Stimulated activated CD8-positive, alpha-beta memory T cell treated with anti-CD3 and anti-CD28 coated beads, Interleukin-12 subunit alpha, Interleukin-12 subunit beta, amount 100 ng/mL, for 4 hours (primary cell): ENCODE measurements around the gene SERP2.

Experiments
- DNase-seq: peaks from one replicate; pipeline ENCODE4 v3.0.0-alpha.2; 2020; ENCODE audit warnings: low read depth

SERP2 gene

DNA sequence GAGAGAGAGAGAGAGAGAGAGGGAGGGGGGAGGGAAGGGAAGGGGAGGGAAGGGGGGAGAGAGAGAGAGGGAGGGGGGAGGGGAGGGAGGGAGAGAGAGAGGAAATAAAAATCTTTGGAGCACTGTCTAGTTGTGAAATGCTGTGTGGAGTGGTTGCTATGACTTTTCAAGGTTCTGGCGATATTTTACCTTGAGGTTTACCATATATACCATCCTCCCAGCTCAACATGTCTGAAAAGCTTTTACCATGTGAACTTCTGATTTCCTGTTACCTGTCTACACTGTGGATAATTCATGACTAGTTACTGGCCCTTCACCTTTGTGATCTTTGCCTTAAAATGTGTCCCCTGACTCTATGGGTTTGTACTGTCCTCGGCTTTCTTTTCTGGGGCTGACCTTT, 38.2 kb downstream of the SERP2 start:
- no peak for DNase-seq

DNA sequence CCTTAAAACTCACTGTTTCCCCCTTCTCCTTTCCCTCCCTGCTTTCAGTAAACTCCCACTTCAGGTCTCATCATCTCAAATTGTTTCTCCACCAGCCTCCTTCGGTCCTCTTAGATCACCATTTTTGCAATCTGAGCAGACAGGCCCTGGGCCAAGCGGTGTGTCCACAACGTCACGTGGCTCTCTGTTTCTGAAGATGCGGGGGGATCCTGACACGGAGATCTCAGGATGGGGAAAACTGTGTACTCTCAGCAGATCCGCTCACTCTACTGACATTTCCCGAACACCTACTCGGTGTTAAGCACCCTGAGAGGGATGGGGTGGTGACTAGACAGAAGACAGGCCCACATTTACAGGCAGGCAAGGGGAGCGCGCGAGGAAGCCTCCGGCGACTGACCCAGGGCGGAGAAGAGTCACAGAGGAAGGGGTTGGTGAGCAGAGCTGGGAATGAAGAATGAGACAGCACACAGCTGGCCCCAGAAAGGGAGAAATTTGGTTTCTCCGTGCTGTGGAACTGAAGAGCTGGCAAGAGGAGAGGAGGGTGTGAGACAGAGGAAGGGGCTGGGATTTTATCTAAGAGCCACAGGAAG, 38.8 kb downstream of the SERP2 start:
- no peak for DNase-seq

DNA sequence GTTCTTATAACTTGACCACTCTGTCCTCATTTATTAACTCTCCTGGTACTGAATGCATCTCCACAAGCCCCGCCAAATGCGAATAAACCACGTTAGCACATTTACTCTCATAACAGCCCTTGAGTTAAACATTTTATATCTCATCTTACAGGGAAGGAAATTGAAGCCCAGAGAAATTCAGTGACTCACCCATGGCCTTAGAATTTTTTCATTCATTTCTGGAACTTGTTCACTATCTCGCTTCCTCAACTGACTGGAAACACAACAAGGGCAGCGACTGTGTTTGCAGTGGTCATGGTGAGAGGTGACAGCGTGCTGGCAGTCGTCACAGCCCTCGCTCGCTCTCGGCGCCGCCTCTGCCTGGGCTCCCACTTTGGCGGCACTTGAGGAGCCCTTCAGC, 39.5 kb downstream of the SERP2 start:
- no peak for DNase-seq

- no peak for DNase-seq
These were observed 41.1 kb downstream of the SERP2 start for GRCh38 chr13:44414716-44415115.

- no peak for DNase-seq
These were observed 42.2 kb downstream of the SERP2 start for GRCh38 chr13:44415815-44416214.

DNA sequence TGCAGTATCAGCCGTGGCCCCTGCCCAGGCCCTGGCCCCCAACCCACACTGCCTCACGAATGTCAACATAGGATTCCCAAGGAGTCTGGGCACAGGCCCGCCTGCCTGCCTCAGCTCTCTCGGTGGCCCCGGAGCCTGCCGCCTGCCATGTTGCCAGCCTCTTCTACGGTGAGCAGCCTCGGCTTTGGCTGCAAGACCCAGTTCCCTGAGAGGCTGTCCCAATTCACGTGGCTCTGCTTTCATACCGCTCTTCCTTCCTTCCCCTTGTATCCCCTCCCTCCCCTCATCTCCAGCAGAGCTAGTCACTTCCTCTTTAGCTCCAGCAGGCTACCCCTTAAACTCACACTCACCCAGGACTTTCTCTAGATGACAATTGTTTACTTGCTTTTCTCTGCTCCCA, 42.7 kb downstream of the SERP2 start:
- no peak for DNase-seq

DNA sequence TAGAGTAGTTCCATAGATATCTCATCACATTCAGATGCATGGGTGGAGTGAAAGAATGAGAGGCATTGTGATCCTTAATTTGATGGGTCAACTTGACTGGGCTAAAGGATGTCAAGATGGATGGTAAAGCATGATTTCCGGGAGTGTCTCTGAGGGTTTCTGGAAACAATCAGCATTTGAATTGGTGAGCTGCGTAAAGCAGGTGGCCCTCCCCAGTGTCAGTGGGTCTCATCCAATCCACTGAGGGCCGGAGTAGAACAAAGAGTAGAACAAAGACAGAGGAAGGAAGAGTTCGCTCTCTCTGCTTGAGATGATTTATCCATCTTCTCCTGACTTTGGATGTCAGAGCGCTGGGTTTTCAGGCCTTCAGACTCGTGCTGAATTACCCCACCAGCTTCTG, 43.1 kb downstream of the SERP2 start:
- DNase-seq = no peak

- no peak for DNase-seq
These were observed 43.8 kb downstream of the SERP2 start for GRCh38 chr13:44417446-44417845.

- no peak for DNase-seq
These were observed 44.3 kb downstream of the SERP2 start for GRCh38 chr13:44417876-44418275.

GRCh38 chr13:44420376-44421220, 47.0 kb downstream of the SERP2 start:
- DNase-seq = no peak

DNA sequence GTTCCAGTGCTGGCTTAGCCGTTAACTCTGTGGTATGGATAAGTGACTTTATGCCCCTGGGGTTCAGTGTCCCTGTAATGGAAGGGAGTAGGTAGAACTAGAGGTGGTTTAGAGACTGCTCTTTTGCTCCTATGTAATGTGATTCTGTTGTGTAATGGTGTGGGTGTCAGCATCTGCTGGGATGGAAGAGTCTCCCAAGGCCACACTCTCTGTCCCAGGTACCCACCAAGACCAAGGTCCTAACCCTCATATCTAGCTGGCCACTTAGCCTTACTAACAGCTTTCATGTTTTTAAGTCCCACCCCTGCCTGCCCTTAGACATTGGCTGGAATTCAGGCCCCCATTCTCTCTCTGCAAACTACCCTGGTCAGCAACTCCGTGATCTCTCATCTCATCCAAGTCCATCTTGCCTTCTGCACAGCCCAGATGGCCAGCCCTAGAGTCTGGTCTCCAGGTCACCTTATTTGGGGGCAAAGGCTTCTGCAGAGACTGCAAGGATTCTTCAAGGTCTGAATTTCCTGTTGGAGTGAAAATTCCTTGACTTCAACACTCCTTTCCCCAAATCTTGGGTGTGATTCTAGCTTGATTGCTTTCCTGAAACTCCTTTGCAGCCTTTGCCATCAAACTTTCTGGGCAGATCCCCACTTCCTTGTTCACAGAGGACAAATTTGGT, 48.4 kb downstream of the SERP2 start:
- DNase-seq = no peak

DNA sequence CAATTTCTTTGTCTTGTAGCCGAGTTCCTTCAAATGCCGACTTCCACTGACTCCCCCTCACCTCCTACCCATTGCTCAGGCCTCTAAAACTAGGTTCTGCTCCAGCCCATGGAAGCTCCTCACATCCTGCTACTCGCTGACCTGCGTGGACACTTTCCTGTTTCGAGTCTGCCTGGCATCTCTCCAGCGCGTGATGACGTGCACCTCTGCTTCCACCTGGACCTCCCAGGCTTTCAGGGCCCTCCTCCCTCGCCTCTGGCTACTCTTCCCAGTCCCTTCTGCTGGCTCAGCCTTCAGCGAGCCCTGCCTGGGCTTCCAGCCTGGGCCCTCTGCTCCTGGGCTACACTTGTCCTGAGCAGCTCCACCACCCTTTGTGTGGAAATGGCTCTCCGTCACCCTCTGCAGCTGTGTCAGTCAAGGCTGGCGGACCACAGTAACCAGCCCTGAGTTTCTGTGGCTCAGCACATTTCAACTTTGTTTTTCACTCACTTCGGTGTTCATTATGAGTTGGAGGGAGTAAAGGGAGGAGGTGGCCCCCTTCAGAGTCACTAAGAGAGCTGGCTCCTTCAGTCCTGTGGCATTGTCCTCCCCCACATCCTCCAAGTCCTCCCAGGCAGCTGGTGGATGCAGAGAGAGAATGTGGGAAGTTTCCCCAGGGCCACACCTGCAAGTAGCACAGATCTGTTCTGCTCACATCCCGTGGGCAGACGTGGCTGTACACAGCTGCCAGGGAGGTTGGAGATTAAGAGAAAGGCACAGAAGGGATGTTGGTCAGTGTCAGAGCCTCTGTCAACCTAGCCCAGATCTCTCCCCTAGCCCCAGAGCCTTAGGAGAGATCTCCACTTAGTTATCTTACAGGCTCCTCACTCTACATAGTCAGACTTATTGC, 49.4 kb downstream of the SERP2 start:
- no peak for DNase-seq

GRCh38 chr13:44423824-44424223, 50.2 kb downstream of the SERP2 start:
- no peak for DNase-seq

DNA sequence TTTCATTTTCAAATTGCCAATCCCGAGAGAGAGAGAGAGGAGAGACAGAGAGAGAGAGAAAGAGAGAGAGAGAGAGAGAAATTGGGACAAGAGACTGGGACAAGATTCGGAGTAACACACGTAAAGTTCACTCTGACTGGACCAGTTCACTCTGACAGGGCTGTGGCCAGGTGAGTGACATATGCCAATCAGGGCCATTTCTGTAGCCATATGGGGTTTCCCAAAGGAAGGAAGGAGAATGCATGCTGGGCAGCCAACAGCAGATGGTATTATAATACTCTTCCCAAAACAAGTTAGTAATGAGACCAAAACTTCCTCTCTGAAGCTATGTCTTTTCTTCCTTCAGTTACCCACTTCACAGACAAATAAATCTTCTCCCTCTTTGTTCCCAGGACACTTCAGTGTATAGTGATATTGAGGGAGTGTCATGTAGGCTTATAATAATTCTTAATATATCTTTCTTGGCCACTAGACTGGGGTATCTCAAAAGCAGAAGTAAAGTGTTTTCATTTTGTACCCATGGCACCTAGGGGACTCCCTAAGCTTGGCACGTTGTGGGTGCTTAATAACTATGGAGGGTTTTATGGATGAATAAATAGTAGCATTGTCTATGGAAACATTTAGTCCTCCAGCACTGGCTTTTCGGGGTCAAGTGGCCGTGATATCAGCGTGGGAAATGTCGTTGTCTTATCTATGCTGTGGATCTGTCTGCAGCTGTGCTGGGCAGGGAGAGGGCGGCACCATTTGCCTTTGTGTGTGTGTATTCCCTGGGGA, 51.6 kb downstream of the SERP2 start:
- no peak for DNase-seq

- no peak for DNase-seq
These were observed 52.1 kb downstream of the SERP2 start for GRCh38 chr13:44425815-44426078.

GRCh38 chr13:44426461-44426860, 52.8 kb downstream of the SERP2 start:
- no peak for DNase-seq

- DNase-seq = no peak
These were observed 55.7 kb downstream of the SERP2 start for GRCh38 chr13:44429311-44429710.

DNA sequence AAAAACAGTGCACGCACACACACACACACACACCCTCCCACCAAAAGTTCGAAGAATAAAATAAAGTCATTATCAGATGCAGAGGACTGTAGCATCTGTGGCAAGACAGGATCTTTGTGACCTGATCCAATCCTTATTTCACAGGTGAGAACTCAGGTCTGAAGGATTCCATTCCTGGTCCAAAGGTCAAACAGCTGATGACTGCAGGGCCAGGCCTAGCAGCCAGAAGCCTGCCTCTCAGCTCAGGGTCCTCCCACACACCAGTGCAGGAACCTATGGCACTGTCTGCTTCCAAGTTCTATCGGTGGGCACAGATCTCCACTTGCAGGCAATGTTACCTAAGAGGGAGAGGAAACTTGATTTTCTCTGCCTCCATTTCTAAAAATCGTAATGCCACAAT, 57.5 kb downstream of the SERP2 start:
- DNase-seq = no peak

- no peak for DNase-seq
These were observed 59.0 kb downstream of the SERP2 start for GRCh38 chr13:44432650-44433049.

DNA sequence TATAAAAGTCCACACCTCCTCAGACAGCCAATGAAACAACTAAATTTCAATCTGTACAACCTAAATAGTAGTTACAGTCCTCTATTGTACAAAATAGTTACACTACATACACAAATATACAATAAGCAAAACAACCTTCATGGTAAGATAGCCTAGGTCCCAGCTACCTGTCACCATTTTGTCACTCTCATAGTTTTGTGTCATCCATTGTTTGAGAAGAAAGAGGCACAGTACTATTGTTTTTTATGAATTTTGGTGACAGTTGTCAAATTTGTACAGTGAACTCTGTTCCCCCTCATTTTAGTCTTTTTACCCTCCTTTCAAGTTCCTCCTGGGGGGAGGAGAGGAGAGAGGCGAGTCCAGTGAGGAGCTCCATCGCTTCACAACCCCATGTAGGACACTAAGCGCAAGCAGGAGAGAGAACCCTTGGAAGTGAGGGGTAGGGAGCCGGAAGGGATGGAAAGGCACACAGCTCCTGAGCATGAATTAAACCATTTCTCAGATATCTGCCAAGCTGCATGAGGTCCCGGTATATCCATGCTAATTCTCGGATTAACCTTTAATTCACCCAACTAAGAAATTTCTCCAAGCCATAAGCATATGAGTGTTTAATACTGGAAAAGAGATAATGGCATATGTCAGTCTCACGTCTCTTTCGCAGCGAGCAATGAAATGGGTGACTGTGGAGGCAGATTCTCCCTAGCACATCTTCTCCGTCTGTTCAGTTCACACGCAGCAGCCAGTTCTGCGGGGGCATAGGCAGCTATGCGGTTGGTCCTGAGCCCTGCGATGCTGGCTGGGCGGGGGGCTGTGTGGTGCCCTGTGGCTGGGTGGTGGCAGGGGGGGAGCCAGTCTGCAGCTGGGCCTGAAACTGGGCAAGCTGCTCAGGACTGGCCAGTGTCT, 60.5 kb downstream of the SERP2 start:
- no peak for DNase-seq

DNA sequence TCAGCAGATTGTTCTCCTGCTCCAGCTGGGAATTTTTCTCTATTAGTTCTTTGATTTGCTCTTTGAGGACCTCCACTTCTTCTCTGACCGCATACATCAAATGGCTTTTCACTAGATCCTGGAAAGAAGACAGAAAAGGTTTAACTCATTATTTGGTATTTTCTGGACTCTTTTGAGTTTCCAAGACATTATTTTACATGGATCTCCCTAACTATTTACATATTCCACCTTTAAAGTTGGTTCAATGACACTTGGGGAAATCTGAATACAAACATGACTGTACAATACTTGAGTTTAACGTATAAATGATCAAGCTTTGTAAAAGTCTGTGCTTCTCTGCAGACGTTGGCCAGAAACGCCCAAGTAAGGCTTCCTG, 61.1 kb downstream of the SERP2 start:
- no peak for DNase-seq
